ENCODE measurements around the gene TUBA1B. TPM values are rescaled to one million over a fixed set of nuclear protein-coding genes. Genes with fewer than 3 reads are reported as not detected.
A peak's percentile ranks its signal among the peaks of the same experiment; 100 is the strongest.

TUBA1B gene
- total and polyA plus RNA-seq, 2 of the 8 experiments (the other 6 are each of a cell fraction or from before 2014, with no cell fraction given) = 2,092 to 6,837 TPM

DNA sequence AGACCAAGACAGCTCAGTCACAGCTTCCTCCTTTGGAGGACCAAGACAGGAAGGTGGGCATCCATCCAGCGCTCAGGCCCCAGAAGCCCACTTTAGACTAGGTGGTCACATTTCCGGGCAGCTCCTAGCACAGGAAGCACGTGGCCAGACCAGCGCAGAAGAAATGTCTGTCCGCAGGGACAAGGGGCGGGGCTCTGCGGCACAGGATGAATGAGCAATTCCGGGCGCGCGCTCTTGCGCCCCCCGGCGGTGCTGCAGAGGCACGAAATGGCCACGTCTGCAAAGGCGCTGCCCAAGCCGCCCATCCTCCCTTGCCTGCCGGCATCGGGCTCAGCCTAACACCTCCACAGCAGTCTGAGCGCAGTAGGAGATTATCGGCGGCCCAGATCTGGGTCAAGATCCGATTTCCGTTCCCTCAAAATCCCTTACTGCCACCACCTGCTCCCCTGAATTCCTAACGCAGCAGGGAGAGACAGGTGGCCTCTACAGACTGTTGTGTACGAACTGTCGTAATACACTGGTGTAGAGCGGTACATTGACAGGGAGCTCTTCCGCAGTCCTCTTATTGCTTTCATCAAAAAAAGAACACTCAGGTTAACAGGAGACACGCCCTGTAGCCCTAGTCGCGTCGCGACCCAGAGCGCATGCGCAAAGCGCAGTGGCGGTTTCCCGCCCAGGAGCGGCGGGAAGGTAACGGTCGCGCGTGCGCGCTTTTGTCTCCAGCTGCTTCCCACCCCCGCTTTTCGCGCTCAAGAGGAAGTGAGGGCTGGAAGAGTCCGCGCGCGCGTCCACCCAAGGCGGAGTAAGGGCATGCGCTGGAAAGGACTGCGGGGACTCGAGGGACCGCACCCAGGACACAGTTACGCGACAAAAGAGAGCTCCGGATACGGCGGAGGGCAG is 794 bp downstream of the TUBA1B start (continued):
- no peak for TF ChIP-seq EZH2 (IDR thresholded peaks at IDR 0.05; ENCODE audit: low read depth, low read length, severe bottlenecking)
- TF ChIP-seq PHF8 (conservative IDR thresholded peaks at IDR 0.05; ENCODE audit: low read depth, low read length) = no peak
- no peak for TF ChIP-seq RBBP5 (IDR thresholded peaks at IDR 0.05; ENCODE audit: borderline replicate concordance, low read depth, low read length)
- TF ChIP-seq CHD1 (IDR thresholded peaks at IDR 0.05; ENCODE audit: low read depth, low read length) = no peak
- TF ChIP-seq SP2 (IDR thresholded peaks at IDR 0.05; ENCODE audit: low read length) = no peak
- TF ChIP-seq SIRT6 (IDR thresholded peaks at IDR 0.05; ENCODE audit: low read length) = no peak
- TF ChIP-seq SAP30 (IDR thresholded peaks at IDR 0.05; ENCODE audit: insufficient read depth, insufficient replicate concordance, low read length) = peak; percentile 89
- TF ChIP-seq YY1 (IDR thresholded peaks at IDR 0.05; ENCODE audit: low read depth, low read length) = peak; percentile 86
- TF ChIP-seq TCF12 (IDR thresholded peaks at IDR 0.05; ENCODE audit: low read depth, low read length) = 0 out of 2 replicates have a peak, but pooled peaks have one; percentile 2
- TF ChIP-seq POLR2A (IDR thresholded peaks at IDR 0.05; ENCODE audit: control extremely low read depth in 1 of 2, low read depth in 2 of 2, low read length in 2 of 2) = peak; percentile 32 to 85
- TF ChIP-seq POU5F1 (IDR thresholded peaks at IDR 0.05; ENCODE audit: low read depth, low read length) = no peak
- peak; percentile 59 for TF ChIP-seq NRF1 (IDR thresholded peaks at IDR 0.05; ENCODE audit: low read depth, low read length)
- TF ChIP-seq CBX8 (IDR thresholded peaks at IDR 0.05; ENCODE audit: borderline replicate concordance, low read depth, low read length) = no peak
- TF ChIP-seq KDM5A (IDR thresholded peaks at IDR 0.05; ENCODE audit: low read length) = no peak
- no peak for TF ChIP-seq SUZ12 (IDR thresholded peaks at IDR 0.05; ENCODE audit: low read length)
- TF ChIP-seq BRCA1 (IDR thresholded peaks at IDR 0.05; ENCODE audit: low read depth, low read length) = no peak
- TF ChIP-seq SRF (IDR thresholded peaks at IDR 0.05; ENCODE audit: low read depth, low read length) = no peak
- TF ChIP-seq, protein P1, sequence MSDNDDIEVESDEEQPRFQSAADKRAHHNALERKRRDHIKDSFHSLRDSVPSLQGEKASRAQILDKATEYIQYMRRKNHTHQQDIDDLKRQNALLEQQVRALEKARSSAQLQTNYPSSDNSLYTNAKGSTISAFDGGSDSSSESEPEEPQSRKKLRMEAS (IDR thresholded peaks at IDR 0.05) = peak; percentile 97
- no peak for TF ChIP-seq CEBPB (IDR thresholded peaks at IDR 0.05; ENCODE audit: low read depth, low read length)
- TF ChIP-seq RFX5 (IDR thresholded peaks at IDR 0.05; ENCODE audit: borderline replicate concordance, low read depth, low read length) = no peak
- TF ChIP-seq CHD2 (IDR thresholded peaks at IDR 0.05; ENCODE audit: low read length) = 0 out of 2 replicates have a peak, but pooled peaks have one; percentile 22
- TF ChIP-seq, protein P2, sequence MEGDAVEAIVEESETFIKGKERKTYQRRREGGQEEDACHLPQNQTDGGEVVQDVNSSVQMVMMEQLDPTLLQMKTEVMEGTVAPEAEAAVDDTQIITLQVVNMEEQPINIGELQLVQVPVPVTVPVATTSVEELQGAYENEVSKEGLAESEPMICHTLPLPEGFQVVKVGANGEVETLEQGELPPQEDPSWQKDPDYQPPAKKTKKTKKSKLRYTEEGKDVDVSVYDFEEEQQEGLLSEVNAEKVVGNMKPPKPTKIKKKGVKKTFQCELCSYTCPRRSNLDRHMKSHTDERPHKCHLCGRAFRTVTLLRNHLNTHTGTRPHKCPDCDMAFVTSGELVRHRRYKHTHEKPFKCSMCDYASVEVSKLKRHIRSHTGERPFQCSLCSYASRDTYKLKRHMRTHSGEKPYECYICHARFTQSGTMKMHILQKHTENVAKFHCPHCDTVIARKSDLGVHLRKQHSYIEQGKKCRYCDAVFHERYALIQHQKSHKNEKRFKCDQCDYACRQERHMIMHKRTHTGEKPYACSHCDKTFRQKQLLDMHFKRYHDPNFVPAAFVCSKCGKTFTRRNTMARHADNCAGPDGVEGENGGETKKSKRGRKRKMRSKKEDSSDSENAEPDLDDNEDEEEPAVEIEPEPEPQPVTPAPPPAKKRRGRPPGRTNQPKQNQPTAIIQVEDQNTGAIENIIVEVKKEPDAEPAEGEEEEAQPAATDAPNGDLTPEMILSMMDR (IDR thresholded peaks at IDR 0.05; ENCODE audit: control extremely low read depth in 1 of 3, insufficient read depth in 1 of 3, low read depth in 1 of 3, low read length in 3 of 3) = peak; percentile 79 to 98 (median 94)
- TF ChIP-seq SIX5 (IDR thresholded peaks at IDR 0.05; ENCODE audit: low read depth, low read length) = no peak
